Esophagus mucosa (tissue), 1 donor: ENCODE measurements around the gene TUT7. TPM values are rescaled to one million over a fixed set of nuclear protein-coding genes. Genes with fewer than 3 reads are reported as not detected.
"Not testable (repeated sequence)": the region's sequence is repeated elsewhere in the genome, so short reads cannot be mapped to it uniquely, and the experiment has no call there.

Experiments used
- ATAC-seq: fragments of 200-7000 bp; cut with Tn5 transposase; one replicate; pipeline ENCODE4 v1.9.1; 2020
- total RNA-seq: library from RNA; stranded (reverse); gene quantifications from one replicate; pipeline ENCODE4 v1.2.4, GENCODE V29; 2023
- donor health status: DM: yes; HTN: yes; CAD: no.

The TUT7 gene
- total RNA-seq, 1 donor from 2014 or later, result 33.3 TPM

- no peak for ATAC-seq
These were observed 9.4 kb downstream of the TUT7 start for GRCh38 chr9:86344818-86345217.

- ATAC-seq, result no peak
These were observed 11.9 kb downstream of the TUT7 start for GRCh38 chr9:86342269-86342668.

- ATAC-seq, result no peak
These were observed 13.2 kb downstream of the TUT7 start for GRCh38 chr9:86341007-86341491.

- ATAC-seq, result no peak
These were observed 13.7 kb downstream of the TUT7 start for GRCh38 chr9:86340356-86341006.

- no peak for ATAC-seq
These were observed 16.6 kb downstream of the TUT7 start for GRCh38 chr9:86337469-86338108.

GRCh38 chr9:86336058-86336457, 18.2 kb downstream of the TUT7 start:
- ATAC-seq, result no peak

- ATAC-seq, result no peak
These were observed 20.6 kb downstream of the TUT7 start for GRCh38 chr9:86333651-86334050.

GRCh38 chr9:86330186-86330585, 24.0 kb downstream of the TUT7 start:
- no peak for ATAC-seq

- ATAC-seq, result no peak
These were observed 24.6 kb downstream of the TUT7 start for GRCh38 chr9:86329649-86330048.

- no peak for ATAC-seq
These were observed 26.1 kb downstream of the TUT7 start for GRCh38 chr9:86328156-86328555.

GRCh38 chr9:86326536-86326935, 27.7 kb downstream of the TUT7 start:
- no peak for ATAC-seq

GRCh38 chr9:86324901-86325300, 29.3 kb downstream of the TUT7 start:
- no peak for ATAC-seq

GRCh38 chr9:86324308-86324707, 29.9 kb downstream of the TUT7 start:
- no peak for ATAC-seq

GRCh38 chr9:86322973-86323644, 31.1 kb downstream of the TUT7 start:
- ATAC-seq, result peak; percentile 60

- ATAC-seq, result peak; percentile 73
These were observed 32.8 kb downstream of the TUT7 start for GRCh38 chr9:86321373-86321772.

- ATAC-seq, result no peak
These were observed 36.0 kb downstream of the TUT7 start for GRCh38 chr9:86318187-86318586.

GRCh38 chr9:86315078-86315477, 39.1 kb downstream of the TUT7 start:
- ATAC-seq, result no peak

GRCh38 chr9:86312959-86313358, 41.3 kb downstream of the TUT7 start:
- ATAC-seq, result not testable (repeated sequence)

- ATAC-seq, result no peak
These were observed 45.5 kb downstream of the TUT7 start for GRCh38 chr9:86308687-86309086.

- no peak for ATAC-seq
These were observed 49.9 kb downstream of the TUT7 start for GRCh38 chr9:86304236-86304730.

GRCh38 chr9:86303316-86303975, 50.8 kb downstream of the TUT7 start:
- ATAC-seq, result peak; percentile 86

GRCh38 chr9:86301686-86302085, 52.5 kb downstream of the TUT7 start:
- ATAC-seq, result no peak

GRCh38 chr9:86300701-86301100, 53.5 kb downstream of the TUT7 start:
- ATAC-seq, result no peak
